A549 (cell line): ENCODE results near the gene SYT15. TPM values are rescaled to one million over a fixed set of nuclear protein-coding genes. Genes with fewer than 3 reads are reported as not detected.

Experiments used
- ATAC-seq, 2 experiments: fragments of 200-7000 bp in 1 of 2; fragments of >200 bp in 1 of 2; cut with Nextera tagmentation in 1 of 2; cut with Tn5 transposase in 1 of 2; 3 replicates each; pipeline versions ENCODE4 v1.8.0 to v1.9.1; 2018 to 2020; ENCODE audit warnings: mild to moderate bottlenecking in 1 of 2, moderate library complexity in 1 of 2
- CTCF ChIA-PET: fragments of 300-600 bp; sonication (Branson Sonifier 250); formaldehyde crosslinking; extraction: SDS; loops from one replicate; lab custom pipeline; 2021; ENCODE audit warnings: antibody characterized with exemption, inconsistent platforms; lab: Yijun Ruan, JAX
- POLR2A ChIA-PET: fragments of 350-600 bp; formaldehyde crosslinking; extraction: SDS; loops from one replicate; lab custom pipeline; 2021; ENCODE audit warnings: antibody characterized with exemption, inconsistent platforms; lab: Yijun Ruan, JAX
- DNase-seq, 2 experiments: peaks; one replicate each; pipeline versions ENCODE4 v3.0.0 to v3.0.0-alpha.2; 2011 to 2016; ENCODE audit warnings: low read depth in 1 of 2, low spot score in 1 of 2
- FAIRE-seq: peaks from 2 replicates; lab custom pipeline; 2011; peaks lifted over from hg19 to GRCh38; lab: Jason Lieb, UNC
- H3K27ac ChIP-seq, 2 experiments: fragments of >200 bp; sonication (Bioruptor Twin); formaldehyde crosslinking; 3 replicates each; pipeline ENCODE4 v1.5.1; 2016 to 2017
- H3K4me1 ChIP-seq: fragments of >200 bp; sonication (Bioruptor Twin); formaldehyde crosslinking; 3 replicates; pipeline ENCODE4 v1.6.1; 2016
- H3K4me2 ChIP-seq: fragments of >200 bp; sonication (Bioruptor Twin); formaldehyde crosslinking; 3 replicates; pipeline ENCODE4 v1.6.1; 2016
- H3K4me3 ChIP-seq: fragments of >200 bp; sonication (Bioruptor Twin); formaldehyde crosslinking; 3 replicates; pipeline ENCODE4 v1.5.1; 2016
- H3K9me3 ChIP-seq: fragments of >200 bp; sonication (Bioruptor Twin); formaldehyde crosslinking; 3 replicates; pipeline ENCODE4 v1.6.1; 2016
- ATOH8 ChIP-seq: fragments of 250-450 bp; sonication (Bioruptor Pico); IDR thresholded peaks from 2 replicates; pipeline ENCODE4 v1.5.0; 2020; ENCODE audit warnings: low read depth, mild to moderate bottlenecking, moderate library complexity
- BCL3 ChIP-seq: fragments of >200 bp; sonication (Bioruptor Twin); formaldehyde crosslinking; IDR thresholded peaks from 3 replicates; pipeline ENCODE4 v1.6.1; 2016
- BHLHE40 ChIP-seq: IDR thresholded peaks from 2 replicates; pipeline ENCODE4 v1.6.1; 2012; ENCODE audit warnings: low read depth, low read length, inconsistent platforms
- CBX8 ChIP-seq: fragments of 200-600 bp; sonication (generic); IDR thresholded peaks from 2 replicates; pipeline ENCODE4 v1.6.1; 2016
- CHD2 ChIP-seq: fragments of 150-350 bp; IDR thresholded peaks from 2 replicates; pipeline ENCODE4 v1.6.1; 2014; ENCODE audit warnings: low read length; ENCODE audit not compliant: partially characterized antibody
- CHD4 ChIP-seq: fragments of 200-600 bp; sonication (generic); IDR thresholded peaks from 2 replicates; pipeline ENCODE4 v1.6.1; 2016; ENCODE audit warnings: antibody characterized with exemption, mild to moderate bottlenecking, borderline replicate concordance
- CTCF ChIP-seq: fragments of >200 bp; sonication (Bioruptor Twin); formaldehyde crosslinking; IDR thresholded peaks from 3 replicates; pipeline ENCODE4 v1.5.1; 2016
- EHF ChIP-seq: fragments of 250-450 bp; sonication (Bioruptor Pico); IDR thresholded peaks from 2 replicates; pipeline ENCODE4 v1.5.0; 2020; ENCODE audit warnings: mild to moderate bottlenecking
- EHMT2 ChIP-seq: fragments of 200-600 bp; sonication (generic); IDR thresholded peaks from 2 replicates; pipeline ENCODE4 v1.6.1; 2016; ENCODE audit warnings: antibody characterized with exemption, low read depth, mild to moderate bottlenecking, moderate library complexity
- FOSB ChIP-seq: fragments of 250-450 bp; sonication (Bioruptor Pico); IDR thresholded peaks from 2 replicates; pipeline ENCODE4 v1.5.0; 2020; ENCODE audit warnings: mild to moderate bottlenecking, moderate library complexity
- FOSL2 ChIP-seq, 2 experiments: fragments of 450-650 bp in 1 of 2; fragments of >200 bp in 1 of 2; sonication (Bioruptor Twin) in 1 of 2; formaldehyde crosslinking; IDR thresholded peaks; 2 replicates each; pipeline versions ENCODE4 v1.5.0 to v1.6.1; 2016 to 2020; ENCODE audit warnings: mild to moderate bottlenecking in 1 of 2, moderate library complexity in 1 of 2
- FOXS1 ChIP-seq: fragments of 250-450 bp; sonication (Bioruptor Pico); IDR thresholded peaks from 2 replicates; pipeline ENCODE4 v1.5.0; 2020; ENCODE audit warnings: mild to moderate bottlenecking, moderate library complexity
- GATA3 ChIP-seq: IDR thresholded peaks from 2 replicates; pipeline ENCODE4 v1.6.1; 2012; ENCODE audit warnings: borderline replicate concordance
- HDAC2 ChIP-seq: fragments of 200-600 bp; sonication (generic); IDR thresholded peaks from 2 replicates; pipeline ENCODE4 v1.6.1; 2016
- HOXB5 ChIP-seq: fragments of 250-450 bp; sonication (Bioruptor Pico); IDR thresholded peaks from 2 replicates; pipeline ENCODE4 v1.5.0; 2020; ENCODE audit warnings: mild to moderate bottlenecking, moderate library complexity
- JUN ChIP-seq, 2 experiments: fragments of >200 bp; sonication (Bioruptor Twin); formaldehyde crosslinking; IDR thresholded peaks; 2 replicates in 1 of 2; 3 replicates in 1 of 2; pipeline ENCODE4 v1.6.1; 2016 to 2017
- KDM5A ChIP-seq: fragments of 200-600 bp; sonication (generic); IDR thresholded peaks from 2 replicates; pipeline ENCODE4 v1.6.1; 2016; ENCODE audit warnings: antibody characterized with exemption, mild to moderate bottlenecking
- MYC ChIP-seq: IDR thresholded peaks from 2 replicates; pipeline ENCODE4 v1.6.1; 2012; ENCODE audit warnings: mild to moderate bottlenecking, inconsistent platforms, low read length, improper control_type of control experiment, borderline replicate concordance
- NFE2L2 ChIP-seq: fragments of 150-350 bp; conservative IDR thresholded peaks from 2 replicates; pipeline ENCODE4 v1.6.1; 2014; ENCODE audit warnings: low read length
- NPAS2 ChIP-seq: fragments of 250-450 bp; sonication (Bioruptor Pico); IDR thresholded peaks from 2 replicates; pipeline ENCODE4 v1.8.0; 2022; ENCODE audit warnings: mild to moderate bottlenecking, moderate library complexity, borderline replicate concordance
- POLR2A ChIP-seq: IDR thresholded peaks from 2 replicates; pipeline ENCODE4 v1.6.1; 2012; ENCODE audit warnings: mild to moderate bottlenecking, low read length
- POLR2AphosphoS2 ChIP-seq: conservative IDR thresholded peaks from 2 replicates; pipeline ENCODE4 v1.6.1; 2012; ENCODE audit warnings: low read length, improper control_type of control experiment, inconsistent platforms
- RAD21 ChIP-seq, 2 experiments: fragments of >200 bp in 1 of 2; sonication (Bioruptor Twin) in 1 of 2; formaldehyde crosslinking in 1 of 2; IDR thresholded peaks in 1 of 2; conservative IDR thresholded peaks in 1 of 2; 2 replicates in 1 of 2; 3 replicates in 1 of 2; pipeline ENCODE4 v1.6.1; 2012 to 2018; ENCODE audit warnings: inconsistent platforms in 1 of 2
- RCOR1 ChIP-seq: fragments of 150-350 bp; IDR thresholded peaks from 2 replicates; pipeline ENCODE4 v1.6.1; 2014; ENCODE audit warnings: antibody characterized with exemption, low read length, low read depth
- RFX5 ChIP-seq: fragments of 450-650 bp; IDR thresholded peaks from 2 replicates; pipeline ENCODE4 v1.7.1; 2014; ENCODE audit warnings: antibody characterized with exemption, mild to moderate bottlenecking, moderate library complexity
- RNF2 ChIP-seq: fragments of 200-600 bp; sonication (generic); IDR thresholded peaks from 2 replicates; pipeline ENCODE4 v1.6.1; 2016; ENCODE audit warnings: low read depth, mild to moderate bottlenecking, antibody characterized with exemption, moderate library complexity, borderline replicate concordance
- SREBF2 ChIP-seq: fragments of 450-650 bp; IDR thresholded peaks from 2 replicates; pipeline ENCODE4 v1.6.1; 2014; ENCODE audit warnings: mild to moderate bottlenecking, moderate library complexity
- TFCP2L1 ChIP-seq: fragments of 250-450 bp; sonication (Bioruptor Pico); IDR thresholded peaks from 2 replicates; pipeline ENCODE4 v1.5.0; 2021; ENCODE audit warnings: mild to moderate bottlenecking
- TP53 ChIP-seq: fragments of 250-450 bp; sonication (Bioruptor Pico); IDR thresholded peaks from 2 replicates; pipeline ENCODE4 v1.5.0; 2021; ENCODE audit warnings: mild to moderate bottlenecking, moderate library complexity
- ZC3H11A ChIP-seq: fragments of 450-650 bp; IDR thresholded peaks from 2 replicates; pipeline ENCODE4 v1.6.1; 2014; ENCODE audit warnings: antibody characterized with exemption, mild to moderate bottlenecking
- ZNF302 ChIP-seq: fragments of 250-450 bp; sonication (Bioruptor Pico); IDR thresholded peaks from 2 replicates; pipeline ENCODE4 v1.9.0; 2021; ENCODE audit warnings: inconsistent platforms, mild to moderate bottlenecking, moderate library complexity
- WGBS: methylation state at CpG from one replicate; pipeline ENCODE4 v1.1.6; 2017; ENCODE audit errors: missing lambda C conversion rate; 5-methylcytosine and 5-hydroxymethylcytosine counted together
- polyA plus RNA-seq, 4 experiments: library from polyadenylated mRNA; depleted of rRNA in 3 of 4; stranded (reverse); fragments of >200 nt; fragmentation: RNase III in 1 of 4; extraction: RNeasy Plus Mini Kit Qiagen cat#74134 plus additional on column Dnase treatment in 1 of 4; gene quantifications; 2 replicates in 3 of 4; 3 replicates in 1 of 4; pipeline ENCODE4 v1.2.3, GENCODE V29; 2011 to 2017
- TF ChIP-seq, protein P1 (sequence below): fragments of 200-600 bp; sonication (generic); IDR thresholded peaks from 2 replicates; pipeline ENCODE4 v1.6.1; 2016; ENCODE audit warnings: antibody characterized with exemption, mild to moderate bottlenecking, moderate library complexity
- TF ChIP-seq, protein P2 (sequence below): IDR thresholded peaks from 2 replicates; pipeline ENCODE4 v1.6.1; 2012

Gene SYT15
- polyA plus RNA-seq, 2 of the 4 experiments (the other 2 are of a cell fraction): 3.5 to 3.6 TPM

DNA sequence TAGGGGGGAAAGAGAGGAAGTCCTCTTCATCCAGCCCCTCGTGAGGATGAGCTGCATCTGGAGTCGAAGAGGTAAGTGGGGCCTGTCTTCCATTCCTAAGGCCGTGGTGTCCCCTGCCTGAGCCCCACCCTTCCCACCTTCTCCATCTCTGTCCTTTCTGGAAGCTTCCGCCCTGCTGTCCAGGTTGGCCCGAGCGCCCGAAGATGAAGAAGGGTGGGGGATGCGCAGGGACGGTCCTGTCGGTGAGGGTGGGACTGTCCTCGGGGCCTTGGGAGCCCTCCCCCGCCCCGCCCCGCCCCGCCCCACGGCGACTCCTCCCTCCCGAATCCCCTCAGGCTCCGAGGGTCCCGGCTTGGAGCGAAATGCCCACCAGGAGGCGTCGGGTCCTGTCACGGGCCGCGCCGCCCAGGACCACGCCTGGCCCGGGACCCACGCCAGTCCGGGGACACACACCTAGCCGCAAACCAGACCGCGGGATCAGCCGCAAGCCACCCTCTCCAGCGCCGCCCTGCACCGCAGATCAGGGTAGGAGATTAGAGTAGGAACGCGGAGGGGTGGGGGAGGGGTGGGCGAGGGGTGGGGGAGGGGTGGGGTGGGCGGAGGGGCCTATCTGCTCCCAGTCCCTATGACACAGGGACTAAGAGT lies 37.8 kb upstream of the SYT15 start:
- Histone ChIP-seq H3K9me3 (no peaks in the 10 kb centered on the region), H3K27ac (peak overlapping the region; percentile 89 to 97), H3K4me3 (peak overlapping the region; percentile 45), H3K4me1 (peaks cover 89% of the 10 kb centered on the region), H3K4me2 (peak overlapping the region; percentile 84)
- 3% methylated on average over 25 of the region's 42 CpGs for WGBS
- POLR2A ChIA-PET: interaction anchor here (0.7 to 5.1 kb wide), 5 partner anchors 10 to 17 kb away, joined by 4 to 77 read pairs (median 14); no protein-coding TSS in a partner anchor
- CTCF ChIA-PET: interaction anchor here (0.9 to 5.7 kb wide), 12 partner anchors 7 to 312 kb away, joined by 3 to 67 read pairs (median 7); no protein-coding TSS in a partner anchor
- peak; percentile 94 to 96 for DNase-seq
- ATAC-seq: peak; percentile 55 to 59
- FAIRE-seq: no peak
- TF ChIP-seq, protein P1, sequence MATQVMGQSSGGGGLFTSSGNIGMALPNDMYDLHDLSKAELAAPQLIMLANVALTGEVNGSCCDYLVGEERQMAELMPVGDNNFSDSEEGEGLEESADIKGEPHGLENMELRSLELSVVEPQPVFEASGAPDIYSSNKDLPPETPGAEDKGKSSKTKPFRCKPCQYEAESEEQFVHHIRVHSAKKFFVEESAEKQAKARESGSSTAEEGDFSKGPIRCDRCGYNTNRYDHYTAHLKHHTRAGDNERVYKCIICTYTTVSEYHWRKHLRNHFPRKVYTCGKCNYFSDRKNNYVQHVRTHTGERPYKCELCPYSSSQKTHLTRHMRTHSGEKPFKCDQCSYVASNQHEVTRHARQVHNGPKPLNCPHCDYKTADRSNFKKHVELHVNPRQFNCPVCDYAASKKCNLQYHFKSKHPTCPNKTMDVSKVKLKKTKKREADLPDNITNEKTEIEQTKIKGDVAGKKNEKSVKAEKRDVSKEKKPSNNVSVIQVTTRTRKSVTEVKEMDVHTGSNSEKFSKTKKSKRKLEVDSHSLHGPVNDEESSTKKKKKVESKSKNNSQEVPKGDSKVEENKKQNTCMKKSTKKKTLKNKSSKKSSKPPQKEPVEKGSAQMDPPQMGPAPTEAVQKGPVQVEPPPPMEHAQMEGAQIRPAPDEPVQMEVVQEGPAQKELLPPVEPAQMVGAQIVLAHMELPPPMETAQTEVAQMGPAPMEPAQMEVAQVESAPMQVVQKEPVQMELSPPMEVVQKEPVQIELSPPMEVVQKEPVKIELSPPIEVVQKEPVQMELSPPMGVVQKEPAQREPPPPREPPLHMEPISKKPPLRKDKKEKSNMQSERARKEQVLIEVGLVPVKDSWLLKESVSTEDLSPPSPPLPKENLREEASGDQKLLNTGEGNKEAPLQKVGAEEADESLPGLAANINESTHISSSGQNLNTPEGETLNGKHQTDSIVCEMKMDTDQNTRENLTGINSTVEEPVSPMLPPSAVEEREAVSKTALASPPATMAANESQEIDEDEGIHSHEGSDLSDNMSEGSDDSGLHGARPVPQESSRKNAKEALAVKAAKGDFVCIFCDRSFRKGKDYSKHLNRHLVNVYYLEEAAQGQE: no peak
- no peak for TF ChIP-seq NFE2L2
- peak; percentile 65 to 83; a peak in 3 of 5 replicates for TF ChIP-seq JUN (IDR thresholded peaks at IDR 0.05)
- no peak for TF ChIP-seq KDM5A
- TF ChIP-seq POLR2AphosphoS2: no peak
- no peak for TF ChIP-seq FOXS1 (CRISPR knock-in tag)
- TF ChIP-seq, protein P2, sequence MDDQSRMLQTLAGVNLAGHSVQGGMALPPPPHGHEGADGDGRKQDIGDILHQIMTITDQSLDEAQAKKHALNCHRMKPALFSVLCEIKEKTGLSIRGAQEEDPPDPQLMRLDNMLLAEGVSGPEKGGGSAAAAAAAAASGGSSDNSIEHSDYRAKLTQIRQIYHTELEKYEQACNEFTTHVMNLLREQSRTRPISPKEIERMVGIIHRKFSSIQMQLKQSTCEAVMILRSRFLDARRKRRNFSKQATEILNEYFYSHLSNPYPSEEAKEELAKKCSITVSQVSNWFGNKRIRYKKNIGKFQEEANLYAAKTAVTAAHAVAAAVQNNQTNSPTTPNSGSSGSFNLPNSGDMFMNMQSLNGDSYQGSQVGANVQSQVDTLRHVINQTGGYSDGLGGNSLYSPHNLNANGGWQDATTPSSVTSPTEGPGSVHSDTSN: no peak
- TF ChIP-seq POLR2A: no peak
- TF ChIP-seq TP53 (CRISPR knock-in tag): peak; percentile 2; the same call in 1 of the 2 replicates
- no peak for TF ChIP-seq FOSL2 (IDR thresholded peaks at IDR 0.05)
- TF ChIP-seq FOSL2 (CRISPR knock-in tag; IDR thresholded peaks at IDR 0.05): peak; percentile 37; the same call in 1 of the 2 replicates
- peak; percentile 20; the same call in 1 of the 2 replicates for TF ChIP-seq BHLHE40
- peak; percentile 51; the same call in 1 of the 2 replicates for TF ChIP-seq MYC
- TF ChIP-seq HDAC2: no peak
- TF ChIP-seq CHD2: peak; percentile 63
- TF ChIP-seq RCOR1: no peak
- no peak for TF ChIP-seq SREBF2
- TF ChIP-seq ATOH8: no peak
- TF ChIP-seq RNF2: no peak
- no peak for TF ChIP-seq RFX5
- peak; percentile 32; the same call in 1 of the 3 replicates for TF ChIP-seq BCL3
- peak; percentile 92 for TF ChIP-seq TFCP2L1 (CRISPR knock-in tag)
- 0 out of 2 replicates have a peak, but pooled peaks have one; percentile 1 for TF ChIP-seq NPAS2 (CRISPR knock-in tag)
- TF ChIP-seq EHF (CRISPR knock-in tag): peak; percentile 34; the same call in 1 of the 2 replicates
- TF ChIP-seq CTCF: peak; percentile 59
- no peak for TF ChIP-seq ZC3H11A
- TF ChIP-seq EHMT2: no peak
- TF ChIP-seq RAD21 (conservative IDR thresholded peaks at IDR 0.05 in 1 of 2, IDR thresholded peaks at IDR 0.05 in 1 of 2): peak in 1 of 2 experiments; percentile 80; a peak in 3 of 5 replicates
- TF ChIP-seq GATA3: no peak
- TF ChIP-seq ZNF302 (CRISPR knock-in tag): no peak
- no peak for TF ChIP-seq CBX8
- TF ChIP-seq CHD4: no peak
- TF ChIP-seq FOSB (CRISPR knock-in tag): no peak
- peak; percentile 22; the same call in 1 of the 2 replicates for TF ChIP-seq HOXB5 (CRISPR knock-in tag)
